WERI-Rb-1 (cell line): ENCODE data around the gene LRGUK.

Experiments
- DNase-seq: peaks from one replicate; pipeline ENCODE4 v3.0.0-alpha.2; 2020
- H3K27ac ChIP-seq: fragments of 250-450 bp; sonication (Bioruptor Pico); 2 replicates; pipeline ENCODE4 v1.5.1; 2020; ENCODE audit warnings: mild to moderate bottlenecking, moderate library complexity
- H3K27me3 ChIP-seq: fragments of 250-450 bp; sonication (Bioruptor Pico); 2 replicates; pipeline ENCODE4 v1.5.1; 2021; ENCODE audit warnings: mild to moderate bottlenecking, low read depth, moderate library complexity; ENCODE audit not compliant: insufficient read depth, severe bottlenecking
- H3K36me3 ChIP-seq: fragments of 250-450 bp; sonication (Bioruptor Pico); 2 replicates; pipeline ENCODE4 v1.5.1; 2020; ENCODE audit warnings: mild to moderate bottlenecking, moderate library complexity
- H3K4me3 ChIP-seq: 2 replicates; pipeline ENCODE4 v1.5.1; 2011; ENCODE audit warnings: low read depth, mild to moderate bottlenecking, control low read depth, low read length
- H3K9me3 ChIP-seq: fragments of 250-450 bp; sonication (Bioruptor Pico); 2 replicates; pipeline ENCODE4 v1.5.1; 2021; ENCODE audit warnings: mild to moderate bottlenecking, moderate library complexity; ENCODE audit not compliant: severe bottlenecking
- CTCF ChIP-seq: IDR thresholded peaks from 2 replicates; pipeline ENCODE4 v1.5.1; 2011; ENCODE audit warnings: low read depth, mild to moderate bottlenecking, control low read depth, inconsistent platforms, low read length

The LRGUK gene

DNA sequence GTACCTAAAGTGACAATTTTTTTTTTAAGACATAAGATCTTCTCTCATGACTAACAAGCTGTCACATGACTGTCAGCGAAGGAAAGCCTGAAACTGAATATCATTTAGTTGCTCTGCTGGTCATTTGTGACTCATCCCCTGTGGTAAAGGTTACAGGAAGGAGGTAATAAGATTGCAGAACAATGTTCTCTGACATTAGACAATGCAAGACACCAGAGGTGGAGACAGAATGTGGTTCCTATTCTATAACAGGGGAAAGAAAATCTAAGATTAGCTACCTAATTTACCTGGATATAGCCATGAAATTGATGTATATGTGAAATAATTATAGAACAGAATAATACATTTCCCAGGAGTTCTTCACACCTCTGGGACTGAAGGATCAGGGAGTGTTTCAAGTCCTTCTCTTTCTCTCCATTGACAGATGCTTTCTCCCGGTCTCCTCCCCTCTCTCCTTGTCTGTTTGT is 47.7 kb downstream of the LRGUK start:
- no peak for TF ChIP-seq CTCF
- H3K9me3 ChIP-seq: no peaks in the 10 kb centered on the region
- no peak overlapping the region for H3K4me3 ChIP-seq
- H3K36me3 ChIP-seq: no peaks in the 10 kb centered on the region
- no peak for DNase-seq
- H3K27ac ChIP-seq: no peak overlapping the region
- H3K27me3 ChIP-seq: no peaks in the 10 kb centered on the region

DNA sequence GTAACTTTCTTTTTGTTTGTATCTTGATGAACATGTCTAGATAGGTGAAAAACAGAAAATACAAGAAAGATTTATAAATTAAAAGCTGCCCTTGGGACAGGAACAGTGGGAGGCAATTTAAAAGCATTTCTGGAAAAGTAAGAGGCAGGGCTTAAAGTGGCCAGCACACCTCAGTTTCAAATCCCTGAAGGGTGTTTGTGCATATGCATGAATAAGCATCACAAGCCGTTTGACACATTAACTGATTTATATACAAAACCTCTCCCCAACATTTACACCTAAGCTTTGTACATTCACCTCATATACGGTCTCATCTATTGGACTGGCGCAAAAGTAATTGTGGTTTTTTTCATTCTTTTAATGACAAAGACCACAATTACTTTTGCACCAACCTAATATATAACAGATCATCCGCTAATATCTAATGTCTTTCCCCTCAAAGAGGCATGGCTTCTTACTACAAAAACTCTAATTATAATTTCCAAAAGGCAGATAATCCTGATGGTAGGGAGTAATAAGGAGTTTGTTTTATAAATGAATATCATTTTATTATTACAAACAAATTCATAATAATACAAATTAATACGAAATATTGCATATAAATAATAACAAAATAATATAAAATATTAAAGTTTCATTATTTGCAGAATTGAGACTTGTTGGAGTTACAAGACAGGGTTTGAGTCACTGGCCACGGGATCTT is 48.3 kb downstream of the LRGUK start:
- Histone ChIP-seq H3K9me3 (no peaks in the 10 kb centered on the region), H3K27ac (no peak overlapping the region), H3K36me3 (no peaks in the 10 kb centered on the region), H3K4me3 (no peak overlapping the region), H3K27me3 (no peaks in the 10 kb centered on the region)
- no peak for DNase-seq
- no peak for TF ChIP-seq CTCF

DNA sequence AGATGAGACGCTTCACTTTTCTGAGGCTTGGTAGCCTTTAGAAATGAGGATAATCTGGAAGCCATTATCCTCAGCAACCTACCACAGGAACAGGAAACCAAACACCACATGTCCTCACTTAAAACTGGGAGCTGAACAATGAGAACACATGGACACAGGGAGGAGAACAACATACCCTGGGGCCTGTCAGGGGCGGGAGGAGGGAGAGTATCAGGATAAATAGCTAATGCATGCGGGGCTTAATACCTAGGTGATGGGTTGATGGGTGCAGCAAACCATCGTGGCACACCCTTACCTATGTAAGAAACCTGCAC is 48.9 kb downstream of the LRGUK start:
- no peaks in the 10 kb centered on the region for H3K36me3 ChIP-seq
- H3K4me3 ChIP-seq: no peak overlapping the region
- no peak overlapping the region for H3K27ac ChIP-seq
- no peaks in the 10 kb centered on the region for H3K27me3 ChIP-seq
- no peak for DNase-seq
- H3K9me3 ChIP-seq: no peaks in the 10 kb centered on the region
- no peak for TF ChIP-seq CTCF

DNA sequence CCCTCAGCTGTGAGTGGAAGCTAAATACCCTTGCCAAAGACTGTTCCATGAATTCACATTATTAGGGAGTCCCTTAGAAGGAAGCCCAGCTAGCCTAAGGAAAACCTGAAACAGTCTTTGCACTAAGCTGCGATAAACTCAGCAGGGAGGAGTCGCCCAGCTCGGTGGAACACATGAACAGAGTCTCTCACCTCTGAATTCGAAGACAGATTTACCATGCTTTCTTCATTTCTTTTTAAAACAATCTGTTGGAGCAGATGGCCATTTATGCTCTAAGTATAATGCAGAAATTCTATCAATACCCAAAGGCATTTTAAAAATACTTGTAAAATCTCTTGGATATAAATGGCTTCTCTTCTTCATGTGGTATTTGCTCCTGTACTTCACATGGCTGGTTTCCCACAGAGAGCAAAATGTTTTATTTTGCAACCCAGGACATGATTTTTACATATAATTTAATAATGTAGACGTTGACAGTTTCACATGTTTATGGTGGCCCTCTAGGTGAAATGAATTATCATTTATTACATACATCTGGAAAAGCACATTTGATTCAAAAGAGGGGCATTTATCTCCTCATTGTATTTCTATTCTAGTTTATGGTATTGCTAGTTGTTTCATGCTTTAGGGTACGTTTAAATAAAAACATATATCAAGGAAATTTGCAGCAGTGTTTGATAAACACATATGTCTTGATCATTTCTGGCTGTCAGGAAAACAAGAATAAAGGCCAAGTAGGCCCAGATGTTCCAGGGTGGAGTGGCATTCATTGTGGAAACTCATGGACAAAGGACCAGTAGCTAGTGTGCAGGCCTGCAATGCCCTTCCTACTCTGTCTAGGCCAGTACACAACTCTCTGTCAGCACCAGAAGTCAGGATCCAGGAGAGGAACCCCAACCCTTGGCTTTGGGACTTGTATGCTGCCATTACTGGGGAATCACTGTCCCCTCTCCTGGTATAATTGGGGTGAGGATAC is 52.2 kb downstream of the LRGUK start:
- H3K27ac ChIP-seq: no peak overlapping the region
- DNase-seq: no peak
- H3K27me3 ChIP-seq: no peaks in the 10 kb centered on the region

DNA sequence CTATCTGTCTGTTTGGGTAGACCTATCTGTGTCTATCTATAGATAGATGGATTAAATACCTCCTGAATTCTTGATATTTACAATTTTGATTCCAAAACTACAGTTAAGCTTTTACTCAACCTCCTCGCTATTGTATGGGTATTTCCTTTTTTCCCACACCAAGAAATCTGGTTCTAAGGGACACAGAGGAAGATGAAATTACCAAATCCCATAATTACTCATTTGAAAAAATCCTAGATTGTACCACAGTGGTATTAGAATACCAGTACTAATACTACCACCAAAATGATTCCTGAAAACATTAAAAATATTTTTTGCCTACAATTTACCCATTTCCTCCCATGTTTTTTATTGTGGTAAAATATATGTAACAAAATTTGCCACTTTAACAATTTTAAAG is 53.2 kb downstream of the LRGUK start:
- H3K27me3 ChIP-seq: no peaks in the 10 kb centered on the region
- H3K27ac ChIP-seq: no peak overlapping the region
- no peaks in the 10 kb centered on the region for H3K9me3 ChIP-seq
- no peaks in the 10 kb centered on the region for H3K36me3 ChIP-seq
- DNase-seq: no peak
- TF ChIP-seq CTCF: no peak
- H3K4me3 ChIP-seq: no peak overlapping the region

More for the DNA sequence above, 52.2 kb downstream of the LRGUK start:
- Histone ChIP-seq H3K36me3 (no peaks in the 10 kb centered on the region), H3K4me3 (no peak overlapping the region), H3K9me3 (no peaks in the 10 kb centered on the region)
- no peak for TF ChIP-seq CTCF
